Stimulated activated CD4-positive, alpha-beta T cell treated with anti-CD3 and anti-CD28 coated beads, Interleukin-15, amount 100 ng/mL, for 1 hour (primary cell): ENCODE results near the gene CHMP5.

Experiments used
- DNase-seq, 2 donors: peaks; one replicate each; pipeline ENCODE4 v3.0.0-alpha.2; 2020; ENCODE audit warnings: low read depth in 1 of 2, low spot score in 1 of 2

Gene CHMP5

DNA sequence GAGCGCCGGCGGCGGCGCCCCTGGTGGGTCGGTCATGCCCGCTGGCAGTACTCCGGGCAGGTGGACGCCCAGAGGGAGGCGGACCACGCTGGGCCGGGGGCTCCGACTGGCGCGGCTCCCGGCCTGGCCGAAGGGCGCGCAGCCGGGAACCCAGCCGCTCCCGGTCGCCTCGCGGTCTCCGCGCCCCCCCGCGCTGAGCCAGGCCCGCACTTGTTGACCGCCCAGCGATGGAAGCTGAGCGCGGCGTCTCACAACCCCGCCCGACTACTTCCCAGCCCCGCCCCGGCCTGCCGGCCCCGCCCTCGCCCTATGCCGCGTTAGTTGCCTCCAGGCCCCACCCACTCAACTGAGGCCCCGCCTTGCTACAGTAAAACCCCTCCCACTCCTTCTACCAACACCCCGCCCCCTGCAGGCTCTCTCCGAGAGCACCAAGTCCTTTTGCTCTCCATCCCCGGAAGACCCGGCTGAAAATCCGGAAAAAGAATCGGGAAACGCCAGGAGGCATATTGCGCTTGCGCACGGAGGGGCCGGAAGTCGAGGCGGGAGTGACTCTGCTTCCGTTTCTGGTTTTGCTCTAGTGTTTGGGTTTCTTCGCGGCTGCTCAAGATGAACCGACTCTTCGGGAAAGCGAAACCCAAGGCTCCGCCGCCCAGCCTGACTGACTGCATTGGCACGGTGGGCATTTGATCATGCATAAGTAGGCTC is at the start of gene CHMP5, which contains the start of gene BAG1:
CHMP5 (plus strand) TSS at position 577 of the 705 bp plus-strand sequence; CDS start at position 607, 30 bp downstream.
BAG1 (minus strand) TSS at position 236 of the 705 bp plus-strand sequence.
- DNase-seq = peak; percentile 99 to 100

DNA sequence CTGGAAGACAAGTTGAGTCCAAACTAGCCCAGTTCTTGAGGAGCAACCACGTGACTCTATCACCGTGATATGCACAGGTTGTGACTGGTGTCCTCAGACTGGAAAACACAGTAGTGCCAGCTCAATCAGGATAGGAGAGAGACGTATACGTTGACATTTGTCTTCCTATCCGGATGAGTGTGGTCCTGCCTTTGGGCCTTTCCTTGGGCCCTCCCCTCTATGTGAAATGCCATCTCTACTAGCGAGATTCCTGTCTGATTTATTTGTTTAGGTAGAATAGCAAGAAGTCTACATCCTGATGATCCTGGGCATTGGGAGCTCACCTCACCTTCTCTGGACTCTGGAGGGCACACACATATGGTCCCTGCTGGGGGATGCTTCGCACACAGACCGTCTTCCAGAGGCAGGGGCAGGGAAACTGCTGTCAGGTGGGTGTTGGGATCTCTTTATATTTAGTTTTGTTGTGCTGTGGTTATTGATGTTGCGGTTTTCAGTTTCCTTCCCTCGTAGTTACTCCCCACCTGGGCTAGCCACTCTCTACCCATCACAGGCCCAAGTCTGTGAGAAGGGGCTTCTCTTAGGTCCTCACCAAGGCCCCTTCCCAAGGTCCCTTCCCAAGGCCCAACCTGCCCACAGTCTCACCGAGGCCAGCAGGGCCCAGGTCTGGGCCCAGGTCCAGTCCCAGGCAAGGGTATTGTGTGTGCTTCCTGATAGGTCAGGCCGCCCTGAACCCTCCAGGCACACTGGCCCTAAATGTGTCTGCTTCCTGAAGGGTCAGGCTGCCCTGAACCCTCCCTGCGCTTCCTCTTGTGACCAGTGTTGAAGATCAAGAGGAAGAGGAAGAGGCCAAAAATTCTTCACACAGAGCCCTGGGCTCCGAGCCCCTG is 43.9 kb upstream of the CHMP5 start:
- DNase-seq = no peak

DNA sequence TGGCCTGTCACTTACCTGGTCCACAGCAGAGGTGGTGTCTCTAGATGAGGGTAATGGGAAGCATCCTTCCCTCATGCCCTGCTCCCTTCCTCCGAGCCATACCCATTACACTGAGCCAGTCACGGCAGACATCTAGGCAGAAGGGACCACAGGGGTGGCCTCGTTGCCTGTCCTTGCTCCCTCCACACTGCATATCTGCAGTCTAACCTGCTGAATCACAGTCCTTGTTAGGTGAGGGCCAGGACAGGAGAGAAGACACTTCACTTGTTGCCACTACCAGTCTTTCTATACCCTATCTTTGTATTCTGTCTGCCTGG is 43.3 kb upstream of the CHMP5 start:
- DNase-seq = no peak

DNA sequence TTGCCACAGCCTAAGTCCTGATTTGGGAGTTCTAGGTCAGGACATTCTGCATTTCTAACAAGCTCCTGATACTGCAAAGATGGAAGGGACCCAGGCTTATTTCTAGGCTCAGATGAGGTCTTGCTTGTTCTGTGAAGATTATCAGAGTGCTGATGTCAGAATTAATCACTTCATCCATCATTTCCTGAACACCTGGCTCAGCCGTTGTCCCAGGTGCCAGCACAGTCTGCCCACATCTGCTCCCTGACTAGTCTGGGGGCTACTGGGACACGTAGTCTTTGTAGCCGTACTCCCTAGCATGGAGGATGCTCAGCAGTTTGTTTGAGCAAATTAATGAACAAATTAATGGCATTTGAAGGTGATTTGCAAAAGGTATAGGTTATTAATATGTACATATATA is 42.8 kb upstream of the CHMP5 start:
- no peak for DNase-seq

DNA sequence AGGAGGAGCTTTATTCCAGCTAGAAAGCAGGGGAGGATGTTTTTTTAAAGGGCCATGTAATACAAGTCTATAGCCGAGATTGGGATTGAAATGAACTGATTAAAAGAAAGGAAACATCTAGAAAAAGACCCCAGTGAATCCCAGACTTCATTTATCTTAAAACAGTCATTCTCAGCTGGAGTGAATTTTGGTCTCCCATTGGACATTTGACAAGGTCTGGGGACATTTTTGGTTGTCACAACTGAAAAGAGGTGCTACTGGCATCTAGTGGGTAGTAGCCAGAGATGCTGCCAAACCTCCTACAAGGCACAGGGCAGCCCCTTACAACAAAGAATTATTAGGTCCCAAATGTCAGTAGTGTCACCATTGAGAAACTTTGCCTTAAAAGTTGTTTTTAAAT is 41.2 kb upstream of the CHMP5 start:
- no peak for DNase-seq

DNA sequence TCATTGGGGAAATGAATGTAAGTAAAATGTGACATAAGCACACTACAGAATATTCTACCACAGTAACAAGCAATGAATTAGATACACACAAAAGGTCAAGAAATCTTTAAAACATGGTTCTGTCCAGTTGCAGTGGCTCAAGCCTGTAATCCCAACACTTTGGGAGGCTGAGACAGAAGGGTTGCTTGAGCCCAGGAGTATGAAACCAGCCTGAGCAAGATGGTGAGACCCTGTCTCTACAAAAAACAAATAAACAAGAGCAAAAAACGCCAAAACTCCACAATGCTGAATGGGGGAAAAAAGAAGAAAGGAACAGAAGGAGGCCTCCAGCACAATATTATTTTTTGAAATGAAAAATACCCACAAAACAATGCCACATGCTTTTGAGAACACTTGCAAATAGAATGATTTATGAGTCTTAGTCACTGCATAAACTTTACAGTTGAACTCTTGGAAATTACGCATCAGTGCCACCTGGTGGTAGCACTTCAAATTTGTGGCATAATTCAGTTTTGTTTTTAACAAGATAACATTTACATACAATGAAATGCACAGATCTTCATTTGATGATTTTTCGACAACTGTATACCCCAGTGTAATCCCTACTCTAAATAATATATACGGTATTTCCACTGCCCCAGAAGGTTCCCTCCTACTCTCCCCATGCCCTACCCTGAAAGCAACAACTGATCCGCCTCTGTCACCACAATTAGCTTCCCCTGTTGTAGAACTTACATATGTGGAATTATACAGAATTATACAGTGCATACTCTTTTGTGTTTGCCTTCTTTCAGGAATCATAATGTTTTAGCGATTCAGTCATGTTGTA is 39.3 kb upstream of the CHMP5 start:
- peak; percentile 11 to 32 for DNase-seq

DNA sequence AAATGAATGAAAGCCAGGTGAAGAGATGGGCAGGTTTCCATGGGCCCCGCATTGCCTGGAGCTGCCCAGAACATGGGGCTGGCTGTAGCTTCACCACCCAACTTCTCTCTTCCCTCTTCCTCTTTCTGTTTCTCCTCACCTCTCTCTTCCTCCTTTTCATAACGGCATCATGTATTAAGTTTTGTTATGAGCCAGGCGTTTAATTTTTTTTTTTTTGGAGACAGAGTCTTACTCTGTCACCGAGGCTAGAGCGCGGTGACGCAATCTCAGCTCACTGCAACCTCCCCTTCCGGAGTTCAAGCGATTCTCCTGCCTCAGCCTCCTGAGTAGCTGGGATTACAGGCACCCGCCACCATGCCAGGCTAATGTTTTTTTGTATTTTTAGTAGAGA is 37.8 kb upstream of the CHMP5 start:
- DNase-seq = no peak

DNA sequence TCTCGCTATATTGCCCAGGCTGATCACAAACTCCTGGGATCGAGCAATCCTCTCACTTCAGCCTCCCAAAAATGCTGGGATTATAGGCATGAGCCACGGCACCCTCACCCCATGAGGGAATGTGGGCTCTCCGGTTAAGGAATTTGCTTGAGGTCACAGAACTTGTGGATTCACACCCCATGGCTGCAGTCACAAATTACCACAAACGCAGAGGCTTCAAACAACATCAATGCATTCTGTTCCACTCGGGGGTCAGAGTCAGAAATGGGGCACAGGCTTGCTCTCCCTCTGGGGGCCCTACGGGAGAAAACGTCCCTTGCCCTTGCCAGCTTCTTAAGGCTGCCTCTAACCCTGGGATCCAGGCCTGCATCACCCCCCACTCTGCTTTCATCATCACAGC is 37.1 kb upstream of the CHMP5 start:
- no peak for DNase-seq

DNA sequence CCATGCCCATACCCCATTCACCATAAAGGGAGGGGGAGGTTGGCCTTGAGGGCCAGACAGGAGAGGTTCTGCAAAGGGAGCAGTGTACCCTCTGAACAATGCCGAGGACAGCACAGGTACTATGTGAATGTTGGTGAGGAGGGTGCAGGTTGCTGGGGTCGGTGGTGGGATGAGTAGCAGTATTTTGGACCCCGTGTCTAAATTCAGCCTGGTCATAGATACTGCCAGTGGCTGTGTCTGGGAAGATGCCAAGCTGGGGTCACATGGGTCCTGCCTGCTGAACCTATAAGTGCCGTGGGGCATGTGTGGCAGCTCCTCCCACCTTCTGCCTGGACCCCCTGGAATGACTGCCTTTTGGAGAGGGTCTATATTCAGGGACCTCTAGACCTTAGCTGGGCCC is 36.2 kb upstream of the CHMP5 start:
- no peak for DNase-seq

DNA sequence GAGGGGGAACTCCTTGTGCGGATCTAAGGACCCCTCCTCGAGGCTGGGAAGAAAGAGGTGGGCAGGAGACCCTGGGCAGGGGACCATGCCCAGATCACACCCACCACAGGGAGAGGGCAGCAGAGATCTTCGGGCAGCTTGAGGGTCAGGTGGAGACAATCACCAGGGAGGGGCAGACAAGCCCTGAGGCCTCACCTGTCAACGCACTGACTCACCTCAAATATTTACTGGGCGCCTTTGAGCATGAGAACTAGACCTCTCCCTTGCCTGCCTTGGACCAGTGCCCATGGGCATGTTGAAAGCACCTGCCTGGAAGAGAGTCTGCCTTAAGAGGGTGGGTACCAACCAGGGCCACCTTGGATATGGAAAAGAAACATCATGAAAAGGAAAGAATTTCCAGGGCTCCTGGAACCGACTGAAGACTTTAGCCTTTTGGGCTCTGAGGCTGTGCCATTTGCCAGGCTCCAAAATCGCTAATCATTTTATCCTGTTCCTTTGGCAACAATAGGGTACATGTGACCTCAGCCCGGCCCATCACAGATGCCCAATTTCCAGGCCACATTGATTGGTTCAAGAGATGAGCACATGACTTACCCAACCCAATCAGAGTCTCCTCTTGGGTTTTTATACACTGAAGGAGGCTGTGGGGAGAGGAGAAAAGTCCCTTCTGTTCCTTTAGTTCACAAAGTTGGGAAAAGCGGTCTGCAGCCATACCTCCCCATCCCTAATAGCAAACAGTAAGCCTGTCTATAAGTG is 35.3 kb upstream of the CHMP5 start:
- DNase-seq = no peak

DNA sequence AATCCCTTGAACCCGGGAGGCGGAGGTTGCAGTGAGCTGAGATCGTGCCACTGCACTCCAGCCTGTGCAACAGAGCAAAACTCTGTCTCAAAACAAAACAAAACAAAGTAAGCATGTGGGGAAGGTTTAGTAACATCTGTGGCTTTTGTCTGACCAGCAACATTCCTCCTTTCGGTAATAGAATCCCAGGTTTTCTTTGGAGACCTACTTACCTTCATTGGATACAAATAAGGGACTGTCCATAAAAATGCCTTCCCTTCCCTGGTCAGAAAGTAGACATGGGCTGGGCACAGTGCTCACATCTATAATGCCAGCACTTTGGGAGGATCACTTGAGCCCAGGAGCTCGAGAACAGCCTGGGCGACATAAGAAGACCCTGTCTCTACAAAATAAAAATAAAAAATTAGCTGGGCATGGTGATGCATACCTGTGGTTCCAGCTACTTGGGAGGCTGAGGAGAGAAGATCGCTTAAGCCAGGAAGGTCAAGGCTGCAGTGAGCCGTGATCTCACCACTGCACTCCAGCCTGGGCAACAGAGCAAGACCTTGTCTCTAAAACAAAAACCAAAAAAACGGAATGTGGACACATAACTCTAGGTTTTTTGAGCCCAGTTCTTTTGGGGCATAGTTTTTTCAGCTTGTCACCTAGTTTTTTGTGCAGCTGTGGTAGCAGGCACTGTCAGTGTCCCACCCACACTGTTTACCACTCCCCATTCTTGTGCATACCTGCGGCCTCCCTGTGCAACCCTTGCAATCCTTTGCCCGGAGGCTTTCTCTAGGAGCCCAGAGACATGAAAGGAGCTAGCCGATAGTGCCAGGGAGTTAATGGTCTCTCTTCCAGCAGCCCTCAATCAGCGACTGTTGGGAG is 33.9 kb upstream of the CHMP5 start:
- no peak for DNase-seq

DNA sequence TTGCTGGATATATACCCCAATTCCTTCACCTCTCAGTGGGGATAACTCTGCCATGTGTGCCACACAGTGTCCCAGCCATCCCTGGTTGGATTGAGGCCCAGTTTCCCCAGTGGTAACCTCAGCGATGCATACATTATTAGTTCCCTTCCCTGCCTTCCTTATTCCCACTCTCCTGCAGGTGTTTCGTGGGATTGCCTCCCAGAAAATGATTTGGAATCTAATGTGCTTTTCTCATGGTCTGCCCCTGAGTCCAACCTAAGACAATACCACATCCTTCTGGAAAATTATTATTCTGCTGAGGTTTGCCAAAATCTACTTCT is 33.3 kb upstream of the CHMP5 start:
- DNase-seq = no peak

DNA sequence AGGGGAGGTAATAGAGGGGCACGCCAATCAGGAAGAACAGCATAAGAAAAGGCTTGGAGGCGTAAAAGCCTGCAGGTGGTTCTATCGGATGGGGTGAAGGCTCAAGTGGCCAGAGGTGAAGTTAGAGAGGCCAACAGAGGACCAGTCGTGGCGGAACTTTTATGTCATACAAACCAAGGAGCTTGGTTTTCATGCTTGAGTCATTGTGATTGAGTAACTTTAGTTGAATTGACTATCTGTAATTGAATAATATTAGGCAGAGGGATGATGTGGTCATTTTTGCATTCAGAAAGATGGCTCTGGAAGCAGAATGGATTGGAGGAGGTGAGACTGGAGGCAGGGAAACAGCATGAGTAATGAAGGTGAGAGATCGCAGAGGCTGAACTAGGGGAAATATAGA is 32.0 kb upstream of the CHMP5 start:
- no peak for DNase-seq

DNA sequence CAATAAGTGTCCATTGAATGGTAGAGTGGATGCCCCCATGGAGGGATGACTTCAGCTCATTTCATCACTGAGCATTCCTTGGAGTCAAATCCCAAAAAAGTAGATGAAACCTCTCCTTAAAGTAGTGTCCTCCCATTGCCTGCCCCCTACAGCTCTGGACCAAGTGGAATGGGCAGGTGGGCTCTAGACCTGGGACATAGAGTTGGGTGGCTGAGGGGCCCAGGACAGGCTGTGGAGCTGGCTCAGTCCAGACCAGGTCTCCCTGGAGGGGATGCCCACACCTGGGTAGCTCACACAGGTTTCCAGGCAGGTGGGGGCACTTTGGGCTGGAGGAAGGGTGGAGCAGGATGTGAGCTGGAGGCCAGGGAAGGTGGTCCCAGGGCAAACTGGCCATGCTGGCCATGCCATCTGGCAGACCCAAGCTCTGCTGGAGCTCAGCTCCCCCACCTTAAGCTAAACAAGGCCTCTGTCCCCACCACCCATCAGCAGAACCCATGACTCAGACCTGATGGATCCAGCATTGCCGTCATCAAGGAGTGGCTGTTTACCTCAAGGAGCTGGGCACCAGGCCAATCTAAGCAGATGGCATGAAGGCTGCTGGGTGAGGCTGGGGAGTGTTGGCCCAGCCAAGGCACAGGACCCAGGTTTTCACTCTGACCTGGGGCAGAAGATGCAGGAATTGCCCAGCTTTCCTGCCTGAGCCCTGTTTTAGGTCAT is 31.1 kb upstream of the CHMP5 start:
- DNase-seq = no peak

DNA sequence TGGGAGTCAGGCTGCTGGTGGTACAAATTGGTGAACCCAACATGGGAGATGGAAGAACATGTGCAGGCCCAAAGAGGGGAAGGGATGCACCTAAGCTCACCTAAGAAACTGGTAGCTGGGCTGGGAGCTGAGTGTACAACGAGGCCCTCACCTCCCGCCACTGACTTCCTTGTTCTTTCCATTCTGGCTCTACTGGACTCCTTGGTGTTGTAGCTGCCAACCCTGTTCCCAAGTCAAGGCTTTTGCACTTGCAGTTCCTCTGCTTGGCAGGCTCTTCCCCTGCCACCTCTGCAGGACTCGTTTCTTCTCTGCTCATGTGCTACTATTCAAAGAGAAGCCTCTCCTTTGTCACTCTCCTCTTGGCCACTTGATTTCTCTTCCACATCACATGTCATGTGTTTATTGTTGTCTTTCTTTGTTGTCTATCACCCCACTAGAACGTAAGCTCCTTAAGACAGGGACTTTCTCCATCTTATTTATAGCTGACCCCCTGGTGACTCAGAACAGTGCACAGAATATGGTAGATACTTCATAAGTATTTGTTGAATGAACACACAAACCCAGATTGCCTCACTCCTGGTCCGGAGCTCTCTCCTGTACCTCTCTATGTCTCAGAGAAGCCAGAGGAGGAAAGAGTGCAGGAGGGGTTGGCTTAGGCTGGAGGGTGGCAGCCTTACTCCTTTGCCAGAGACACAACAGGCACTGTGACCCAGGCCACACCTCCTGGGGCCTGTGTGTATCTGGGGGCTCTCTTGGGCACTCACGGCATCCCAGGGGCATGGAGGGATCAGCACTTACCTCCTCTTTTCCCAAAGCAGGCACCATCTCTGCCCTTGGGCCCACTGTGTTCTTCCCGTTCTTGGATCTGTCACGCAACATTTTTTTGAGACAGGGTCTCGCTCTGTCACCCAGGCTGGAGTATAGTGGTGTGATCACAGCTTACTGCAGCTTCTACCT is 30.1 kb upstream of the CHMP5 start:
- DNase-seq = no peak

DNA sequence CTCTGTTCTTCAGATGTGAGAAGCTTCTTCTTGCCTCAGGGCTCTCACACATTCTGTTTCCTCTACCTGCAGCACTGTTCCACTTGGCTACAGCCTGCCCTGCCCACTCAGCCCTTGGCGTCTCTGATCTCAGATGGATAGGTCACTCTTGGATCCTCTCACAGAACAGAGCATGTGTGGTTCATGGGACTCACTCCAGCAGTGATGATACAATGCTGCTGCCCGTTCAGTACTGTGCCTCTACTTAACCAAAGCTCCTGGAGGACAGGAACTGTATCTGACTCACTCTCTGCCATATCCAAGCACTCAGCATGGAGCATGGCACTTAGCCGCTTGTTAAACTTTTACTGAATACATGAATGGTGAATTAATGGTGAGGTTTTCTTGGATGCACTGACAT is 28.3 kb upstream of the CHMP5 start:
- DNase-seq = no peak

DNA sequence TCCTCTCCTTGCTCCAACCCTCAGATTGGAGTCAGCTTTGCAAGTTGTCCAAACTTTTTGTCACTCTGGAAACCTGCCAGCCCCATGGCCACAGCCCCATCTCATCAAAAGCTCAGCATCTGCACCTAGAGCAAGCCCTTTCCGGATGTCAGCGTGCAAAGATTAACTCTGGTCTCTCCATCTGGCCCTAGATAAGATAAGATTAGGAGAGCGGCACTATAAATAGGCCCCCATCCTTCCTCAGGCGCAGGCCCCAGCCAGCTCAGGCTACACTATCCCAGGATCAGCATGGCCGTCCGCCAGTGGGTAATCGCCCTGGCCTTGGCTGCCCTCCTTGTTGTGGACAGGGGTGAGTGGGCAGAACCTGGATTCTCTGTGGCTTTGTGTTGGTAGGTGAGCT is 24.9 kb upstream of the CHMP5 start, which contains the start of gene SPINK4:
SPINK4 (plus strand) TSS at position 247 of the 400 bp plus-strand sequence; CDS start at position 289, 42 bp downstream.
- DNase-seq = no peak

DNA sequence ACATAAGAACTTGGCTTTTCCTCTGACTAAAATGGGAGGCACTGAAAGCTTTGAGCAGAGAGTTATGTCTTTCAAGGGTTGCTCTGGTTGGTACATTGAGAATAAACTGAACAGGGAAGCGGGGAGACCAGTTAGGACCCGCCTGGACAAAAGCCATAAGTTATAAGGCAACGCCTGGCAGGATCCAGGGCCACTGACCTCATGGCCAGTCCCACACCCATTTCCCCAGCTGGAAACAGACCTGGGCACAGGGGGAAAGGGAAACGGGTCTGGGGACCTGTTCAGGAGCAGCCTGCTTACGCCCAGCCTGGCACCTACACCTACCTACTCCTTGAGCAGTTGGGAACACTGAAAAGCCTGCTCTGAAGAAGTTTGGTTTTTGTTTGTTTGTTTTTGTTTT is 23.6 kb upstream of the CHMP5 start:
- DNase-seq = no peak
